Fibroblast of skin of right quadriceps (primary cell): Measurements from ENCODE around the gene NOP56.
"Not testable (repeated sequence)": the region's sequence is repeated elsewhere in the genome, so short reads cannot be mapped to it uniquely, and the experiment has no call there.

ENCODE experiments used
- DNase-seq: peaks from one replicate; pipeline ENCODE4 v3.0.0-alpha.2; 2013

NOP56 gene

DNA sequence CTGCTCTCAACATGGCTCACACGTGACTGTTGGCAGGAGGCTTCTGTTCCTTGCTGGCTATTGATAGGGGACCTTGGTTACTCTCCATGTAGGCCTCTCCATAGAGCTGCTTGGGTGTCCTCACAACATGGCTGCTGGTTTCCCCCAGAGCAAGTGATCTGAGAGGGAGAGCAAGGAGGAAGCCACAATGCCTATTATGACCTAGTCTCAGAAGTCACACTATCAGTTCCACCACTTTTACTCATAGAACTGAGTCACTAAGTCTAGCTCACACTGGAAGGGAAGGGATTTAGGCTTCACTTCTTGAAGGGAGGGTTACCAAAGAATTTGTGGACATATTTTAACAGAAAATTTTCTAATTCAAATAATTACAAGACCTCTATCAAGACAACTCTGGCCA is 8.7 kb upstream of the NOP56 start:
- no peak for DNase-seq

DNA sequence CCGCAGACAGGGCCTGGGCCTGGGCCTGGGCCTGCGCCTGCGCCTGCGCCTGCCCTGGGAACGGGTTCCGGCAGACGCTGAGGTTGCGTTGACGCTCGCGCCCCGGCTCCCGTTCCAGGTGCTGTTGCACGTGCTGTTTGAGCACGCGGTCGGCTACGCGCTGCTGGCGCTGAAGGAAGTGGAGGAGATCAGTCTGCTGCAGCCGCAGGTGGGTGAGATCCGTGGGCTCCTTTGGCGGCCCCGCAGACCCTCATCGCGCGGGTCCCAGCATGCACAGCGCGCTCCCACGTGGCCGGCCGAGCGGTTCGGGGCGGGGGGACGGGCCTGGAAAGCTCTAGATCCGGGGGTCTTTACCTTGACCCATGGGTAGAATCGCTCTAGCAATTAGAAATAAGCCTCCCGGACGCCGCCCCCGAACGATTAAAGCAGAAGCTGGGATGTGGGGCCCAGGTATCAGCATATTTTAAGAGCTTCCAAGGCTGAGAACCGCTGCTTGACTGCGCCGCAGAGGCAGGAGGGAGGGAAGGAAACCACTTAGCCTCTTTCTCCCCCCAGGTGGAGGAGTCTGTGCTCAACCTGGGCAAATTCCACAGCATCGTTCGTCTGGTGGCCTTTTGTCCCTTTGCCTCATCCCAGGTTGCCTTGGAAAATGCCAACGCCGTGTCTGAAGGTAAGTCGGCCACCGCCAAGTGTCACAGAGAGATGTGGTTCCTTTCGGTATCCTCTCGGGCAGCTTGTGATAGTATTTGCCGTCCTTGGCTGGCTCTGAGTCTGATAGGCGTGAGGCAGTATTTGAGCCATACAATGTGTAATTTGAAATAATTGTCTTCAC is 508 bp downstream of the NOP56 start:
- no peak for DNase-seq

DNA sequence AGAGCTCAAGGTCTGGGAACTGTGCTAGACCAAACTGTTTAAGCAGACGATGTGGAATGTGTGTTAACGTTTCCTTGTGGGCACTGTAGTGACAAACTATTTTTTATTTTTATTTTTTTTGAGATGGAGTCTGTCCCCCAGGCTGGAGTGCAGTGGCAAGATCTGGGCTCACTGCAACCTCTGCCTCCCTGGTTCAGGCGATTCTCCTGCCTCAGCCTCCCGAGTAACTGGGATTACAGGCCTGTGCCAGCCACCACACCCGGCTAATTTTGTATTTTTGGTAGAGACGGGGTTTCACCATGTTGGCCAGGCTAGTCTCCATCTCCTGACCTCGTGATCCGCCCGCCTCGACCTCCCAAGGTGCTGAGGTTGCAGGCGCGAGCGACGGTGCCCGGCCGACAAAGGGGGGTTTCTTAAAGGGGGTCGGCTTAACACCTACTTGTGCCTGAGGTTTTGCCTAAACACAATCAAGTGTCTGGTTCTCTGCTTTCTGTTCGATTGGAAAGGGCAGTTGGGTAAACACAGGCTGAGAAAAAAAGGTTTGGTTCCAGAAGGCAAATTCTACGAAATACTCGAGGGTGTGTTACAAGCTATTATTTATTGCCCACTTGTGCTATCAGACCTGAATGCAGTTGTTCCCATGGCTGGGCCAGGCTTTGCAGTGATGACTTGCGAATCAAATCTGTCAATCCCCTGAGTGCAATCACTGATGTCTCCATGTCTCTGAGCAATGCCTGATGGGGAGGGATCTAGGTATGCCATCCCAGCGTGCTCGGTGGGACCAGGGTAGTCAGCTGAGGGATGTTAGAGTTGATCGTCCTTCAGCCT is 1.3 kb downstream of the NOP56 start:
- DNase-seq: no peak

DNA sequence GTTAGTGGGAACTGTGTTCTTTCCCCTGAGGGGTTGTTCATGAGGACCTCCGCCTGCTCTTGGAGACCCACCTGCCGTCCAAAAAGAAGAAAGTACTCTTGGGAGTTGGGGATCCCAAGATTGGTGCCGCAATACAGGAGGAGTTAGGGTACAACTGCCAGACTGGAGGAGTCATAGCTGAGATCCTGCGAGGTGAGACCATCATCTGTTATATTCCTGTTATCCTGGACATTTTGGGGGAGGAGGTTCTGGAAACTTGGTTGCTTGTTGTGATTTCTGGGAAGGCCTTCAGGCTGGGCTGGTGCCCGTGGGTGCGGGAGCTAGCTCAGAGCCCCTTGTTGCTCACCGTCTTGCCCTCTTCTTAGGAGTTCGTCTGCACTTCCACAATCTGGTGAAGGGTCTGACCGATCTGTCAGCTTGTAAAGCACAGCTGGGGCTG is 2.0 kb downstream of the NOP56 start:
- no peak for DNase-seq

DNA sequence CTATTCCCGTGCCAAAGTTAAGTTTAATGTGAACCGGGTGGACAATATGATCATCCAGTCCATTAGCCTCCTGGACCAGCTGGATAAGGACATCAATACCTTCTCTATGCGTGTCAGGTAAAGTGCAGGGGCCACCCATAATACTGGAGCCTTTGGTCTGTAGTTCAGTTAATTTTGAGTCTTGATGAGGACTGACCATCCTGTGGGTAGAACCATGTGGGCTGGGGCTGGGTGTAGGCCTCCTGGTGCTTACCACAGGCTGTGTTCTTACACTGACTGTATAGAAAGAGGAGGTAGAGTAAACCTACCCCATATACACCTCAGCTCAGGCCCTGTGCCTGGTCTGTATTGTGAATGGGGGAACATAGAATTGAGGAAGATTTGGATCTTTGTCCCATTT is 2.4 kb downstream of the NOP56 start:
- no peak for DNase-seq

DNA sequence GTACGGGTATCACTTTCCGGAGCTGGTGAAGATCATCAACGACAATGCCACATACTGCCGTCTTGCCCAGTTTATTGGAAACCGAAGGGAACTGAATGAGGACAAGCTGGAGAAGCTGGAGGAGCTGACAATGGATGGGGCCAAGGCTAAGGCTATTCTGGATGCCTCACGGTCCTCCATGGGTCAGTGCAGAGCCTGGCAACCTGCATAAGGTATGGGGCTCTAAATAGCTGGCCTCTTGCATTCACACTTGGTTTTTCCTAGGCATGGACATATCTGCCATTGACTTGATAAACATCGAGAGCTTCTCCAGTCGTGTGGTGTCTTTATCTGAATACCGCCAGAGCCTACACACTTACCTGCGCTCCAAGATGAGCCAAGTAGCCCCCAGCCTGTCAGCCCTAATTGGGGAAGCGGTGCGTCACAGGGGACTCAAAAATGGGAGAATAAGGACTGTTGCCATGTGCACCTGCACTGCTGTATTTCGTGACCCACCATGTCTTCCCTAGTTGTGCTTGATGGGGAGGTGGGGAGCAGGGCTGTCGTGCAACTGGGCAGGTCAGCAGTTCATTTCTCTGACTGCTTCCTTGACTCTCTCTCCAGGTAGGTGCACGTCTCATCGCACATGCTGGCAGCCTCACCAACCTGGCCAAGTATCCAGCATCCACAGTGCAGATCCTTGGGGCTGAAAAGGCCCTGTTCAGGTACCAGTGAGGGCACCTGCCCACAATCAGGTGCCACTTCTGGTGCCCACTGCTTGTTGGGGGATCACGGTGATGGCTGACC is 3.1 kb downstream of the NOP56 start:
- no peak for DNase-seq

DNA sequence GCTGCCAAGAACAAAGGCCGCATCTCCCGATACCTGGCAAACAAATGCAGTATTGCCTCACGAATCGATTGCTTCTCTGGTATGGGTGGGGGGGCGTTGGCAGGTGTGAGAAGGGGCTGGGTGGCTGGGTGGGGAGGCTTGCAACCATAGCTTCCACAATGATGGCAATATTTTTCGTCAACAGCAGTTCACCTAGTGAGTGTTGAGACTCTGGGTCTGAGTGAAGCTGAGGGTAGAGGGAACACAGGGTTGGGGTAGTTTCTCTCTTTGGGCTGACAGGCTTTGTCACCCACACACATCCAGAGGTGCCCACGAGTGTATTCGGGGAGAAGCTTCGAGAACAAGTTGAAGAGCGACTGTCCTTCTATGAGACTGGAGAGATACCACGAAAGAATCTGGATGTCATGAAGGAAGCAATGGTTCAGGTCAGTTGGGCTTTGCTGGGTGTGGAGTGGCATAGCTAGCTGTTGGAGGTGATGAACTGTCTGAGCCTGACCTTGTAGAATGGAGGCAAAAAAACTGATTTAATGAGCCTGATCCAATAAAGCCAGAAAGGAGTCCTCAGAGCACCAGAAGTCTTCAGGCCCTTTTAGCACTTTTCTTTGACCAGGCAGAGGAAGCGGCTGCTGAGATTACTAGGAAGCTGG is 4.2 kb downstream of the NOP56 start:
- DNase-seq: no peak

DNA sequence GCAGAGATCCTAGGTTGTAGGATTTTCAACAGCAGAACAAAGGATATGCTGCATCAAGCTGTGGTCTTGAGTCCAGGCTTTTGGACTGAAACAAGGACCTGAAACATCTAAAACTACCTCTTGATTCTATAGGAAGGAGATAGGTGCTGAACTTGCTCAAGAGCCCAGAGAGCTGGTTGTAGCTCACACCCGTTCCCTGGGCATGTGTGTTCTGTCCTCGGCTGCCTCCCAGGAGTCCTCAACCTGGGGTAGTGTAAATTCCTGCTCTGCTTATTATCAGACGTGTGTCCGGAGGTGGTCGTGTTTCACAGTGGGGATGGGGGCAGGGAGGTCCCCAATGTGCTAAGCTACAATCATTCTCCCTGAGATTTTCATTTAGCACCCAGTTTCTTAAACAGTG is 4.8 kb downstream of the NOP56 start:
- DNase-seq: no peak

DNA sequence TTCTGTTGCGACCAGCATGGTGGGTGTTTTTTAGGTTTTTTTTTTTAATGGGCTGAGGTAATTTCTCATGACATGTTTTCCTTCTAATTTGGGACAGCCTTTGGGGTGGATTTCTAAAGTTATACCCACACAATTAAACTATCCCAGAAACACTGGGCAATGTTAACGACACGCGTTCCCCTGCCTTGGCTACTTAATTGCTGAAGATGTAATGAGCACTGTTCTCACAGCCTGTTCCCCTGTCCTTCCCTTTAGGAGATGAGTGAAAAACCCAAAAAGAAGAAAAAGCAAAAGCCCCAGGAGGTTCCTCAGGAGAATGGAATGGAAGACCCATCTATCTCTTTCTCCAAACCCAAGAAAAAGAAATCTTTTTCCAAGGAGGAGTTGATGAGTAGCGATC is 5.2 kb downstream of the NOP56 start:
- no peak for DNase-seq

DNA sequence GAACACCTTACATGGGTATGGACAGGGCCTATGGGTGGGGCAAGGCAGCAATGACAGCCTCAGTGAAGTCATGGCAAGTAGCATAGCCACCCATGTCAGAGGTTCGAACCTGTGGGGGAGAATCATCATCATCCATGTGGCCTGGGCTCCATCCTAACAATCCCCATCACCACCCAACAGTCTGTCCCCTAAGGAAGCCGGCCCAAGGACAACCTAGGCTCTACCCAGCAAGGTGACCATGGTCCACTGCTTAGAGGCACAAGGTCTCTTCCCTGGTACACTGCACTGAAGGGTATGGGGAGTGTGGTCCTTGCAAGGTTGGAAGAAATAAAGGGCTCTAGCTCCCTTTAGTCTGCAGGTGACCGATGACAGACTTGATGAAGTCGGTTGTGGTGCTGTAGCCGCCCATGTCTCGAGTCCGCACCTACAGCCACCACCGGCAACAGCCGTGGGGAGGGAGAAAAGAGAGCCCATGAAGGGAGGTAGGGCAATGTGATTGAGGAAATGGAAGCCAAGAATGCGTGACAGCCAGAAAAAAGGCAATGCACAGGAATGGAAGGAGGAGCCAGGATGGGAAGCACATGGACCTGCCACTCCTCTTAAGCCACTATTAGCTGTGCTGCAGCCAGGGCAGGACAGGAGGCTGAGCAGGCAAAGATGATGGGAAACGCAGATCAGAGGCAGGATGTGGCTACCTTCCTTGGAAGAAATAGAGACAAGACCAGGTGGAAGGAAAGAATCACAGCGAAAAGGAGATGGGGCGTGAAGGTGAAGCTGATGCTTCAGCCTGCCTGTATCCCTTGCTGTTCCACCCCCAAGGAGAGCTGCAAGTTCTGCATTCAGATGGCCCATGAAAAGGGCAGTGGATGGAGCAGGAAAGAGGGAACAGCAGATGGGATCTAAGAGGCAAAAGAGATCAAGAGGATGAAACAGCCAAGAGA is 6.3 kb downstream of the NOP56 start:
- DNase-seq: no peak

DNA sequence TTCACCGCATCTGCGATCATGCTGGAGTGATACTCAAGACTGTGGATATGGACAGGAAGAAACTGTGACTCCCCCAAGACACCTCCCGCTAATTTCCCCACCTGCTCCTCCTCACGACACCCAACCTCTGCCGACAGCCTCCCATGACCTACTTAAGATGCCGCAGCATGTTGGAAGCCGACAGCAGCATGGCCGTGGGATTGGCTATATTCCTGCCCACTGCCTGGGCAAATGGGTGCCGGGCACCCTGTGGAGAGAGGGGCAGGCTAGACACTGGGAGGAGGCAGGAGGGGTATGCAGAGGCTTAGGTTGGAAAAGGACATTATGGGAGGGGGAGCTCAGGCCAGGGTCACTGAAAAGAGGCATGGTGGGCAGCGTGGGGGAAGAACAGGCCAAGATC is 7.1 kb downstream of the NOP56 start:
- no peak for DNase-seq

DNA sequence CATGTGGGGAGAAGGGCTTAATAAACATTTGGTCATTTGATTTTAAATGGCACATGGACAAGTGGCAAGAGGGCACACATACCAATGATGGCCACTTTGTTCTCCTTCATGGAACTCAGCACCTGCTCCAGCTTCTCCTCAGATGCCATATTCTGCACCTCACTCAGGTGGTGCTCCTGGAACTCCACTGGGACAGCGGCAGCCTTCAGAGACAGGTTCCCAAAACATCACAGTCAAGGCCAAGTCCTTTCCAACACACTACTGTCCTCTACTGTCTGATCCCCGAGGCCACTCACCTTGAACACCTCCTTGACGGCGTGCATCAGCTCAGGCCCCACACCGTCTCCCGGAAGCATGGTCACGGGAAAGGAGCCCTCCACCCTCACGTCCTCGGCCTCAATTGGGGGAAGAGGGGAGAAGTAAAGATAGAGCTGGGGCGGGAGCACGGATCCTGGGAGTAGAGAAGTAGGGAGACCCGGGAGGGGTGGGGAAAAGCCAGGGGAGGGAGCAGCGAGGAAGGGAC is 11.0 kb downstream of the NOP56 start:
- DNase-seq: no peak

DNA sequence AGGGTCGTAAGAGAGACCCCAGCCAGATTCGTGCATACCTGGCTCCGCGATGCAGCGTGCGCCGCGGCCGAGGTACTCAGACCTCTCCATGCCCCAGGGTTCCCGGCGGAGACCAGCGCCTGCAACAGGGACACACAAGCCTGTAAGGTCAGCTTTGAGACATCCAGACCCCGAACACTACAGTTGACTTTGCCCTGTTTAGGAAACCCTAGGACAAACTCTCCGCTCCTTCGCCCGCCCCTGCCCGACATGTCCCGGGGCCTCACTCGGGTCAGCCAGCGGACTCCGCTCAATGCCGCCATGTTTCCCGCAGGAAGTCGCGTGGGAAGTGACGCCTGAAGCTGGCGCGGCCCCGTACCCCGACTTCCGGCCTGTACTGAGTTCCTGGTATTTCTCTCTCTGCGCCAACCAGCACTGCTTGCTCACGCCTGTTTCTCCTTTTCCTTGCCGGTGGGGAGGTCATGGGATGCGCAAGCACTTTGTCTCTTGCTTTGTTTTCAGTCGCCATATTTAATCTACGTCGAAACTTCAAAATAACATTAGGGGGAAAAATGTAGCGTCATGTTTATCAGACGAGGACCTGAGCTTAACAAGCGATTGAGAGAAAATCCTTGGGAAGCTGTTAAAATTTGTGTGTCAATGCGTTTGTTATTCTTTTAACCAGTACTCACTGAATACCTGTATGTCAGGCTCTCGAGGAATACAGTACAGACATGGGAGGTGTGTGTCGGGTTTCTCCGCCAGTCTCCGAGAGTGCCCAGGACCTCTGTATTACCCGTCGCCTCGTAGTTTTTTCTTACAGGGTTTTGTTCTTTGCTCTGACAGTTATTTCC is 11.7 kb downstream of the NOP56 start, which contains the start of gene IDH3B:
TSS of gene IDH3B (minus strand) at position 330 of the 833 bp plus-strand sequence. CDS start at position 302, 28 bp downstream.
- peak; percentile 91 for DNase-seq

DNA sequence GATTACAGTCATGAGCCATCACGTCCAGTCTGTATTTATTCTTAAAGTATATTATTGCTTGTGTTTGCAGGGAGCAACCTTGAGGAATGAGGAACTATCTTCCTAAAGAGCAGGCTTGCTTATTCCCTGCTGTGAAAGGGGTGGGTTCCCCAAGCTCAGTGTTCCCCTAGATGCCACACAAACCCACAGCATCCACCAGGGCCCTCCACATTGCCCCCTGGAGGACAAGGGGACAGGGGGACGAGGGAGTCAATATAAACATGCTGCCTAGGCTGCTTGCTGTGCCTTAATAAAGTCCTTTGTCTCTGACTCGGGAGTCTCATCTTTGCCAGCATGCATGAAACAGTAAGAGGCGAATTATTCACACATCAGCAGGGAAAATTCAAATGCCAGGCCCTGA is 19.5 kb downstream of the NOP56 start:
- no peak for DNase-seq

DNA sequence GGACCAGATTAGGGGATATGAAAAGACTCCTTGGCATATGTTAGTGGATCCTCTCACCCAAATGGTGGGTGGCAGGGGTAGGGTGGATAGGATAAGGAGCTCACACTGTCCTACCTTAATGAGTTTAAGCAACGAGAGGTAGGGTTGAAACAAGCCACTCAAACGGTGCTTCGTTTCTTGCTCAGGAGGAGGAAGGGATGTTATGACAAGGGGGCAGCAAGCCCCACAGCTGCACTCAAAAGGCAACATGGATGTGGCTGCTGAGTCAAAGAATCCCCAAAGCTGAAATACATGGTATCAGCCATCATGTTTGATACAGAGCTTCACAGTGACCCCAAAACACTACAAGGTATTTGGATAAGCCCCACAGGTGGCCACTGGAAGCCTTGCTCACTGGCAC is 20.0 kb downstream of the NOP56 start:
- no peak for DNase-seq

DNA sequence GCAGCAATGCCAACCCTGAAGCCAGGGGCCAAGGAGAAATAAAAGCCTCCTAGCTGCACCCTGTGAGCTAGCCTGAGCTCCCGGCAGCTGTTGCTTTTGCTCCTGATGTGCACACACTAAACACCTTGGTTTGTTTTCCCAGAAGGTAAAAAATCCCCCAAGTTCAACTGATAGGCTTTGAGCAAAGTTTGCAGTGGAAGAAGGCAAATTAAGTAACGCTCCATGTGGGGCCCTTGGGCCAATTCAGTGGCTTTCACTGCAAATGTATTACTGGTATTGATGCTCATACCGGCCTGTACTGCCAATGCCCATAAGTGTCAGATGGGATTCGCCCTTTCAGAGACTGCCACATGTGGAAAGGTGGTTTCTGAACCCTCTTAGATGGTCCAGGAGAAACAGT is 21.0 kb downstream of the NOP56 start:
- DNase-seq: no peak

DNA sequence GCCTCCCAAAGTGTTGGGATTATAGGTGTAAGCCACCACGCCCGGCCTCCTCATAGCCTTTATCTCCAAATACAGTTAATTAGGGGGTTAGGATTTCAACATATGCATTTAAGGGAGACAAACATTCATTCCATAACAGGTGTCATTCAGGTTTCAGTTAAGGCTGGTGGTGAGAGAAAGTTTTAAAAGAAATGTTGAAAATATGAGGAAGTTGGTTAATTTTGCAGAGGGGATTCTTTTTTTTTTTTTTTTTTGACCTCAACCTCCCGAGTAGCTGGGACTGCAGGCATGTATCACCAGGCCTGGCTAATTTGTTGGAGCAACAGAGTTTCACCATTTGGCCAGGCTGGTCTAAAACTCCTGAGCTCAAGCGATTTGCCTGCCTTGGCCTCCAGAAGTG is 27.6 kb downstream of the NOP56 start:
- no peak for DNase-seq

DNA sequence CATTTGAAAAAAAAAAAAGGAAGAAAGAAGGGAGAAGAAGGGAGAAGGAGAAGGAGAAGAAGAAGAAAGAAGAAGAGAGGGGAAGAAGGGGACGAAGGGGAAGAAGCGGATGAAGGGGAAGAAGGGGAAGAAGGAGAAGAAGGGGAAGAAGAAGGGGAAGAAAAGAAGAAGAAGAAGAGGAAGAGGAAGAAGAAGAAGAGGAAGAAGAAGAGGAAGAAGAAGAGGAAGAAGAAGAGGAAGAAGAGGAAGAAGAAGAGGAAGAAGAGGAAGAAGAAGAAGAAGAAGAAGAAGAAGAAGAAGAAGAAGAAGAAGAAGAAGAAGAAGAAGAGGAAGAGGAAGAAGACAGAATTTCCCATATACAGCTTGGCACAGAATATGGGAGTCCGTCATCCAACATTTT is 29.6 kb downstream of the NOP56 start:
- DNase-seq: not testable (repeated sequence)

DNA sequence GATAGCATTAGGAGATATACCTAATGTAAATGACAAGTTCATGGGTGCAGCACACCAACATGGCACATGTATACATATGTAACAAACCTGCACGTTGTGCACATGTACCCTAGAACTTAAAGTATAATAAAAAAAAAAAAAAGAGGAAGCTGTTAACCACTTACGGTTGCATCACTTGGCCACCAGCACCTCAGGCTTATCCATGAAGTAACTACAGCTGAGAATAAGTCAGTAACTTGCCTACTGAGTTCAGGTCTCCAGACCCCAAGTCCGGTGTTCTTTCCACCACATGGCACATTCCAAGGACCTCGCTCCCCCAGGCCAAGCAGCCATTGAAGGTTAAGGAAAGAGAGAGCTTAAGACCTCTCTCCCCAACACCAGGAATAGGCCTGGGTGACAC is 32.4 kb downstream of the NOP56 start:
- DNase-seq: not testable (repeated sequence)

DNA sequence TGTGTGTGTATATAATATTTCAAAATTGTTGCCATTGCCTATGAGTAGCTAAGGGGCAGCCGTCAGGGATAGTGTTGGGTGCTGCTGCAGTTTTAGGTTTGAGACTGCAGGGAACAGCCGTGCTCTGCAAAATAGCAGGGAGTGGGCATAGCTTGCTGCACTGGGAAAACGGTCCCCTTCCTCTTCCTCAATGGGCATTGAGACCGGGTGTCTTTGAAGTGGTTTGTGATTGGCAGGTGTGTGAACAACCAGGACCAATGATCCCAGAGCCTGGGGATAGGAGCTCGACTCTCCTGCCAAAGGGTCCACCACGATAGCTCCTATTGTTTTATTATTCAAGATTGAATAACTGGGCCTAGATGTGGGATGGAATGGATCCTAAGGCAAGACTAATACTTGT is 35.1 kb downstream of the NOP56 start:
- no peak for DNase-seq
